GM19023 (cell line): ENCODE results near the gene POLG2.
"Not testable (repeated sequence)": the region's sequence is repeated elsewhere in the genome, so short reads cannot be mapped to it uniquely, and the experiment has no call there.

Source experiments
- ATAC-seq: cut with Tn5 transposase; IDR thresholded peaks from one replicate; pipeline ENCODE4 v1.9.1; 2021; ENCODE audit warnings: mild to moderate bottlenecking, moderate library complexity; ENCODE audit not compliant: unreplicated experiment

POLG2 gene

DNA sequence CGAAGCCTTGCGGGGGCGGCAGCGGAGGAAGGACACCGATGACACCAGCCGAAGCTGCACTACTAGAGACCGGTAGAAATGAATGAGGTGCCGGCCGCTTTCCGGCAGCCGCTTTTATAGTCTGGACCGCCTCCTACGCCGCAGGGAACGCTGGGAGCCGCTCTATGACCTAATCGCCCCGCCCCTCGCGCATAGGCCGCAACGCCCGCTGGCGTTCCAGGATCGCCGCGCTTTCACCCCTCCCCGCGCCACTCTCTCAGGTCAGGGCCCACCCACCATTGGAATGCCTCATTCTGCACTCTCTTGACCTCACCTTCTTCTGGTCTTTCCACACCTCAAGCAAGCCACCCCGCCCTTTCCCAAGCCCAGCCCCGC is 9.3 kb upstream of the POLG2 start, which contains the start of gene DDX5:
Gene DDX5 (minus strand): TSS at position 89 of the 375 bp plus-strand sequence. CDS start 170 bp downstream, outside the sequence.
- peak; percentile 60 for ATAC-seq

- peak; percentile 22 for ATAC-seq
These were observed 8.7 kb upstream of the POLG2 start for GRCh38 chr17:64505340-64506200.

DNA sequence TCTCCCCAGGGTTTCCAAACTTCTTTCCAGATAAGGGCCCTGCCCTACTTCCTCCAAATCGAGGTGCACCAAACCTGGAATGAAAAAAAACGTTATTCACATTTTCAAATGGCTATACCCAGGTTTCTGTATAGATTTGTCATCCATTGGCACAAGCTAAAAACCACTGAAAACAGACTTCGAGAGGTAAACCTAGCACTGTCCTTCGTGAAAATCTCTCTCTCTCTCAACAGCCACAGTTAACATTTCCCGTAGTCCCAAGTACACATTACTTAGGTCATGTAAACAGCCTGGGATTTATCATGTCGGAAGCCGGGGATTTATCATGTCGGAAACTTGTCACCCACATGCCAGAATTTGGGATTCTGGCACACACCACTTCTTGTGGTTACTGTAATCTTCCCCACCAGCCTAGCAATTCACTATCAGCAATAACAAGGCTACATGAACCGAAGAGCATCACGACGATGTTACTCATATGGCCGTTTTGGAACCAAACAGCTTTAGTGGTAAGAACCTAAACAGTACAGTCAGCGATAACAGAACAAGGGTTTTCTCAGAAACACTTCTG is 8.0 kb upstream of the POLG2 start:
- ATAC-seq: no peak

DNA sequence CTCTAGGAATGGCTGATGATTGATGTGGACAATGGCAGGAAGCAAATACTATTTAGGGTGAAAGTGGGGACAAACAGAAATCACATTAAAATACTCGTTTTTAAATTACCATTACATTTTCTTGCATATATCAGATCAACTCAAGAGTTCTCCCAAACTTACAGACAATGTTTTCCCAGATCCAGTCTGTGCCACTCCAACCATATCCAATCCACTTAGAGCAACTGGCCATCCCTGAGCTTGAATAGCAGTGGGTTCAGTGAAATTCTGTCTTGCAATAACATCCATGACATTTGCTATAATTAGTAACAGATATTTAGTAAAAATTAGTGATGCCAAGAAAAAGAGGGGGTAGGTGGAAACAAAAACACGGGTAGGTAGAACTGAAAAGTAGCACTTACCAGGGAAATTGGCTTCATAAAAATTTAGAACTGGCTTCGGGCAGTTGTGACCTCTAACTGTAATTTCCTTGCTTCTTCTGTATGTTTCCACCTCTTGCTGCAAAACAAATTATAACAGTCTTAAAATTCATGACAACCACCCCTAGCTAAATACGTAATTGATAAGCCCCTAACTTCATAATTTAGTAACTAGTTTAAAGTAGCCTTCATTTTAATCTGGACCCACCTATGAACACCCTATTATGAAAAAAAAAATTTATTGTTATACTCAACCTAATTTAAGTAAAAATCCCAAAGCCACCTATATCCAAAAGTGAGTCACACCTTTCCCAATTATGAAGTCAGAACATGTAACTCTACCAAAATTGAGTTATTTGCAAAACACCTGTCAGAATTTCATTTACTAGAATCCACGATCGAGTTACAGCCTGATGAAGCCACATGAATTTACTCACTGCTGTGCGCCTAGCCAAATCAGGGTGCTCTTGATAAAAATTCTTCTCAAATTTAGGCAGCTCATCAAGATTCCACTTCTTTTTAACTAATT is 7.2 kb upstream of the POLG2 start:
- no peak for ATAC-seq

DNA sequence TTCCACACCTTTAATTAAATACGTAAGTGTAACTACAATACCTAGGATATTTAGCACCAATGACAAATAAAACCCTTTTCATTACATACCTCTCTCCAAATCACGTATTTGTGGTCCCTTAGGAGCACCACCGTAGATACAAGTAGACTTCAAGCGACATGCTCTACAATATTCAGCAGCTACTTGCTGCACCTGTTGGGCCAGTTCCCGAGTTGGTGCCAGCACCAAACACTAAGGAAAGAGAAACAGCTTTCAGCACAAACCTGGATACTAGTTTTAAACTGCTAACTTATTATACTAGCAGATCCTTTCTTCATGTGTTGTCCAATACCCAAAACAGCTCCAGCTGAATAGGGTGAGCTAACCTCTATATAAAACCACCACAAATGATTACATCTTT is 6.5 kb upstream of the POLG2 start:
- ATAC-seq: no peak

DNA sequence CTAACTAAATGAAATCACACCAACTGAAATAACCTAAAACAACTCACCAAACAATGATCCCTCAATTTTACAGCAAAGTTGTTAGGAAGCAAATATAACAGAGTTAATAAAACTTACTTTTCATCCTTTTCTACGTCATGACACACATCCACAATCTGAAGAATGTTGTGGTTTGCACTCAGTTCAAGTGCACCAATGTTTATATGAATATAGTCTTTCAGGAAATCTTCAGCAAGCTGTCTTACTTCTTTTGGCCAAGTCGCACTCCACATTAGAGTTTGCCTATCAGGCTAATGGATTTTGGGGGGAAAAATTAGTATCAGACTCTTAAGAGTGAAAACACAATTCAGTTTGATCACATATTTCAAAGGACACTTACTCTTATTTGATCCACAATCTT is 6.0 kb upstream of the POLG2 start:
- ATAC-seq: no peak

GRCh38 chr17:64502021-64502420 is 5.2 kb upstream of the POLG2 start:
- no peak for ATAC-seq

- no peak for ATAC-seq
These were observed 4.3 kb upstream of the POLG2 start for GRCh38 chr17:64500862-64501765.

- ATAC-seq: no peak
These were observed 3.6 kb upstream of the POLG2 start for GRCh38 chr17:64500487-64500859.

DNA sequence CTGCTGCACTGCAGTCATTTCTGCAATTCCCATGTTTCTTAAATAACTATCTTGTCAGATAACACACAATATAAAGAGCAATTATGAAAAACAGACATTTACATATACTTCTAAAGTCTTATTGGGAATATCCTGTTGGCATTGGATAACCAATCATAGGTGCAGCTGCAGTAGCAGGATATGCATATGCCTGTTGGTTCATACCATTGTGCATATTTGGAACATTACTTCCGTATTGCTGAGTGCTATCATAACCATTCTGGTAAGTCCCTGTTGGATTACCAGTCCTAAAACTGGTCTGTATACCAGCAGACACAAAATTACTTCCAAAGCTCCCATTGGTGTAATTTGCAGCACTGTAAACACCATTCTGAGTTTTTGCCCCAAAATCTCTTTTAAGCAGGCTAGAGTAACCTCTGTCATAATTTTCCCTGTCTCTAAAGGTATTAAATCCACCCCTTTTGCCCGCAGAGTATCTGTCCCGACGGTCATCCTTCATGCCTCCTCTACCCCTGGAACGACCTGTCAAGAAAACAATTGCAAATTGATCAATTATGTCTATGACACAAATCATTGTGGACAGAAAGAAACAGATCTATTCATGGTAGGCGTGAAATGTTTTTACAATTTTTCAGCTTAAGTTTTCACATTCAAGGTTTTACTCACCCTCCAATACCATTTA is 3.1 kb upstream of the POLG2 start:
- no peak for ATAC-seq

DNA sequence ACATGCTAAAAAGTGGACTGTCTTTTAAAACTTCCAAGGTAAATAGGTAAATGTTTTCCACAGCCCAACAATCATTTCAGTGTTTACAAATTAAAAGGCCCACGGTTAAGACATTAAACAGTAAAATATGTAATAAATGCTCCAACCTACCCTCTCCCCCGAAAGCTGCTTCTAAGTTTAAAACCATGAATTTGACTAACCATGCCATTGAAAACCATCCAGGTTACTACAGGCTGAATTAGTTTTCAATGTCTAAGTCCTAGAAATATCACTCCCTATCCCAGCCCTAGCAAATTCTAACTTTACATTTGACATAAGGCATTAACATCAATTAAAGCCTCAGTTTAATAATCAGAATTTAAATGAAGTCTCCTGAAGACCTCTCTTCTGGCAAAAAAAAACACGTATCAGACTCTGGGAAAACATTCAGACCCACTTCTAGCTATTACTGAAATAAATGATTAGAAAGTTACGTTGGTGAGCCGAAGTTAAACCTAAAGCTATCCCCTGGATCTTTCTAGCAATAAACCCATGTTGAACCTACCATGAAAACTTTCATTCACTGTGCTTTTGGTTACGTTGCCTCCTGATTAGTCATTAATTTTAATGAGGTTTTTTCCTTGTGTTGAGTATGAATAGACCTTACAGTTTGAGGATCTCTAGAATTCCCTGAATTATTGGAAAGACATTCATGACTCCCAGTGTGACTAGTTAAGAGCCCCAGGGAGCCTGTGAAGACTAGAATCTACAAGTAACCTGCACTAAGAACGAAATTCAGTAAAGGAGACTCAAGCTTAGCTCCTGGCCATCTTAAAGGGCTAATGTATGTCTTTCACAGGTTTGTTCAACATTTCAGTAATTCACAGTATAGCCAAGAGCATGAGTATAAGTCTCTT is 1.7 kb upstream of the POLG2 start:
- ATAC-seq: no peak

- no peak for ATAC-seq
These were observed 746 bp upstream of the POLG2 start for GRCh38 chr17:64497565-64498035.

- ATAC-seq: no peak
These were observed 487 bp downstream of the POLG2 start for GRCh38 chr17:64496348-64496785.

DNA sequence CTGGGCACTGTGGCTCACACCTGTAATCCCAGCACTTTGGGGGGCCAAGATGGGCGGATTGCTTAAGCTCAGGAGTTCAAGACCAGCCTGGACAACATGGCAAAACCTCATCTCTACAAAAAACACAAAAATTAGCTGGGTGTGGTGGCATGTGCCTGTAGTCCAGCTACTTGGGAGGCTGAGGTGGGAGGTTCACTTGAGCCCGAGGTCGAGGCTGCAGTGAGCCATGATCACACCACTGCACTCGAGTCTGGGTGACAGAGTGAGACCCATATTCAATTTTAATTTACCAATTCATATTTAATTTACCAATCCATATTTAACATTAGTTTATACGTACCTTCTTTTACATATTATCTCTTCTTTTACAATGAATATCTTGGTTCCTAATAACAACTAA is 1.6 kb downstream of the POLG2 start:
- ATAC-seq: not testable (repeated sequence)

DNA sequence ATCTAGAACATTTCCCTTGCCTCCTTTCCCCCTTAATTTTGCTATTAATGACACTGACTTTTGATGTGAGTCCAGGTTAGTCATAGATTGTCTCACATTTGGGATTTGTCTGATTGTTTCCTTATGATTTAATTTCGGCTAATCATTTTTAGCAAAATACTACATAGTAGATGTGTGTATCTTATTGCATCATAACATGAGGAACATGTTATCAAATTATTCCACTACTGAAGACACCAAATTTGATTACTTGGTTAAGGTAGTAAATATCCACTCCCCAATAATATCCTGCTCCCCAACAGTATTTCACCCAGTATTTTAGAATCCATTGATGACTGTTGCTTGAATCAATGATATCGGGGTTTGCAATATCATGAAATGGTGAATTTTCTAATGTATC is 2.7 kb downstream of the POLG2 start:
- no peak for ATAC-seq

DNA sequence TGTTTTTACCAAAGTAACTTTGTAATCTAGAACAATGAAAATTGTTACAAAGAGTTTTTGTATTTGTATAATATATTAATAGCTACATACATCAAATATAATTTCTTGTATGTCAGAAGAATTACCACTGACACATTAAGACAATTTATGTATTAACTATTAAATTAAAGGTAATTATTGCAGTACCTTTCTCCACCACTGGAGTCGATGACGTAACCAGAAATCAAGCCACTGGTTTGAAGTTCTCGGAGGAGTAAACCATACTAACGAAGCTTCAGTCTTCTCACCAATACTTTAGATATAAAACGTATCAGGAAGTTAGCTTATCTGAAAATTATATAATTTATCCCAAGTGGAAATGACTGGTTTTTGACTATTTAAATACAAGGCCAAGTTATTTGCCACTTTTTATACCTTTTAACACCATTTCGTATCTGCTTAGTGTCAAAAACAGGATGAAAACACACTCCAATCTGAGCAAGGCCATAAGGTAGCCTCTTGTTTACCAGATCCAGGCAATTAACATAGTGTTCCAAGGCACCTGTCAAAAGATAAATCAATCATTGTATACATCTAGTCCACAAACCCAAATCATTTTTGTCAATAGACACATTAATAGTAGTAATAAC is 4.3 kb downstream of the POLG2 start:
- ATAC-seq: no peak

- ATAC-seq: no peak
These were observed 4.9 kb downstream of the POLG2 start for GRCh38 chr17:64491994-64492393.
